22Rv1 (cell line): ENCODE results near the gene GDI2.

Experiments used
- ZFX ChIP-seq: fragments of 450-650 bp; IDR thresholded peaks from 2 replicates; pipeline ENCODE4 v1.6.1; 2017; ENCODE audit warnings: antibody characterized with exemption, borderline replicate concordance
- TF ChIP-seq, protein P1 (sequence below): fragments of 450-650 bp; IDR thresholded peaks from 2 replicates; pipeline ENCODE4 v1.5.1; 2017; ENCODE audit warnings: mild to moderate bottlenecking

DNA sequence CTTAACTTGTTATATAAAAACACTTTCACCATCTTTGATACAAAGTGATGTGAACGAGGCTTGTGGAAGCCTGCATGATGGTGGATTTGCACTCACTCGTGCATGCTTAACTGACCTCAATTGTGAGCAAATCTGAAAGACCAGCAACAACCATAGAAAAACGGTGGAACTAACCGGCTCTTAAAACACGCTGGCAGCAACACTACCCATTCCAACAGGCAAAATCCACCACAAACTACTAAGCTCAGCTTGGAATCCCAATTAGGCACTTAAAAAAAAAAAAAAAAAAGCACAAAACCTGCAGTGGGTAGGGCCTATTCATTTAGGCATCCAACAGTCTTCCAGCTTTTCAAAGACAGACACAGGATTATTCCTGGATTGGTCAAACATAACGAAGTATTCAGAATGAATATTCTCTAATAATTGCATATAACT, 1.8 kb downstream of the GDI2 start:
- TF ChIP-seq, protein P1, sequence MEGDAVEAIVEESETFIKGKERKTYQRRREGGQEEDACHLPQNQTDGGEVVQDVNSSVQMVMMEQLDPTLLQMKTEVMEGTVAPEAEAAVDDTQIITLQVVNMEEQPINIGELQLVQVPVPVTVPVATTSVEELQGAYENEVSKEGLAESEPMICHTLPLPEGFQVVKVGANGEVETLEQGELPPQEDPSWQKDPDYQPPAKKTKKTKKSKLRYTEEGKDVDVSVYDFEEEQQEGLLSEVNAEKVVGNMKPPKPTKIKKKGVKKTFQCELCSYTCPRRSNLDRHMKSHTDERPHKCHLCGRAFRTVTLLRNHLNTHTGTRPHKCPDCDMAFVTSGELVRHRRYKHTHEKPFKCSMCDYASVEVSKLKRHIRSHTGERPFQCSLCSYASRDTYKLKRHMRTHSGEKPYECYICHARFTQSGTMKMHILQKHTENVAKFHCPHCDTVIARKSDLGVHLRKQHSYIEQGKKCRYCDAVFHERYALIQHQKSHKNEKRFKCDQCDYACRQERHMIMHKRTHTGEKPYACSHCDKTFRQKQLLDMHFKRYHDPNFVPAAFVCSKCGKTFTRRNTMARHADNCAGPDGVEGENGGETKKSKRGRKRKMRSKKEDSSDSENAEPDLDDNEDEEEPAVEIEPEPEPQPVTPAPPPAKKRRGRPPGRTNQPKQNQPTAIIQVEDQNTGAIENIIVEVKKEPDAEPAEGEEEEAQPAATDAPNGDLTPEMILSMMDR, result no peak
- TF ChIP-seq ZFX, result no peak
